Transverse colon (tissue), 4 donors: Measurements from ENCODE around the gene MARCHF3. TPM values are rescaled to one million over a fixed set of nuclear protein-coding genes. Genes with fewer than 3 reads are reported as not detected.
A peak's percentile ranks its signal among the peaks of the same experiment; 100 is the strongest.

Source experiments
- DNase-seq: peaks from one replicate; pipeline ENCODE4 v3.0.0-alpha.2; 2019
- H3K27ac ChIP-seq, 4 donors: fragments of 200-600 bp; sonication (generic); 2 replicates each; pipeline ENCODE4 v1.5.1; 2016 to 2018; ENCODE audit warnings: inconsistent platforms in 4 of 4
- H3K27me3 ChIP-seq: fragments of 200-600 bp; sonication (generic); 2 replicates; pipeline ENCODE4 v1.5.1; 2017; ENCODE audit warnings: inconsistent platforms
- H3K36me3 ChIP-seq, 4 donors: fragments of 200-600 bp; sonication (generic); 2 replicates each; pipeline ENCODE4 v1.5.1; 2017 to 2019; ENCODE audit warnings: inconsistent platforms in 4 of 4
- H3K4me1 ChIP-seq, 4 donors: fragments of 200-600 bp; sonication (generic); 2 replicates each; pipeline ENCODE4 v1.5.1; 2017 to 2020; ENCODE audit warnings: inconsistent platforms in 4 of 4
- H3K4me3 ChIP-seq, 4 donors: fragments of 200-600 bp; sonication (generic); 1 replicate in 1 of 4; 2 replicates in 3 of 4; pipeline versions ENCODE4 v1.5.1 to v1.6.1; 2017 to 2019; ENCODE audit warnings: inconsistent platforms in 4 of 4
- H3K9me3 ChIP-seq, 2 donors: fragments of 200-600 bp; sonication (generic); 2 replicates each; pipeline ENCODE4 v1.5.1; 2017 to 2019; ENCODE audit warnings: inconsistent platforms in 2 of 2
- EP300 ChIP-seq: sonication (generic); formaldehyde crosslinking; IDR thresholded peaks from one replicate; pipeline ENCODE4 v1.6.1; 2017; ENCODE audit warnings: antibody characterized with exemption, low read depth
- POLR2A ChIP-seq: fragments of 450-650 bp; IDR thresholded peaks from one replicate; pipeline ENCODE4 v1.6.1; 2016; ENCODE audit warnings: antibody characterized with exemption, mild to moderate bottlenecking, moderate library complexity
- POLR2AphosphoS5 ChIP-seq, 3 donors: sonication (generic); formaldehyde crosslinking; IDR thresholded peaks; one replicate each; pipeline ENCODE4 v1.6.1; 2016; ENCODE audit warnings: antibody characterized with exemption in 3 of 3
- WGBS, 2 donors: methylation state at CpG; one replicate each; pipeline ENCODE4 v1.1.5; 2018; ENCODE audit warnings: low coverage in 1 of 2; 5-methylcytosine and 5-hydroxymethylcytosine counted together
- in situ Hi-C, 4 donors: fragments of 200-750 bp; cut with MboI; loops; one replicate each; pipeline versions ENCODE4 v1.15.0 to v1.15.1; 2017; ENCODE audit warnings: low sequenced_read_pairs in 3 of 4, low pct_ligation_motif_present in 1 of 4, low pct_unique_long_range_greater_than_20kb in 1 of 4
- intact Hi-C: fragments of 100-400 bp; cut with DNase I; formaldehyde crosslinking; loops from one replicate; pipeline ENCODE4 v1.15.1; 2023; ENCODE audit warnings: low total_unique reads
- total RNA-seq, 4 donors: library from RNA; depleted of rRNA; stranded (reverse); fragments of >200 nt; gene quantifications; one replicate each; pipeline ENCODE4 v1.1.0, GENCODE V29; 2016
- TF ChIP-seq, protein P1 (sequence below), 5 experiments: fragments of 200-600 bp in 3 of 5; fragments of 450-650 bp in 2 of 5; sonication (generic) in 3 of 5; IDR thresholded peaks; 1 replicate in 2 of 5; 2 replicates in 3 of 5; pipeline ENCODE4 v1.5.1; 2016 to 2017; ENCODE audit warnings: antibody characterized with exemption in 5 of 5, inconsistent platforms in 3 of 5, mild to moderate bottlenecking in 2 of 5, moderate library complexity in 1 of 5

Gene MARCHF3
- total RNA-seq, 4 donors from 2014 or later = 20.3 to 29.6 (median 23.0) TPM

DNA sequence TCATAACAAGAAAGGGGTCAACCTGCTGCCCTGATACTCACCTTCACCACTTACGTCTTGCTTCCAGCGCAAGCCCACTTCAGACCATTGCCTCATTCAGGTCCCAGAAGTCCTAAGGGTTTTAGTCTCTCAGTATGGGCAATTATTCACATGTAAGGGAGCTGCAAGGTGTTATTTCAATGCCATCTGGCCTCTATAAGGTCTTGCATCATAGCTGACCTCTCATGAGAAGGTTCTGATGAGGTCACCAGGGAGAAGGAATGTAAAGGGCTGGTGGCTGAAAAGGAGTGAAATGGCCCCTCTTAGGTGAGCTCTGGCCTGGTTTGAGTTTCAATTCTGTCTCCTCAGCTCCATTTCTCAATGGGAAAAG, 1.5 kb upstream of the MARCHF3 start:
- DNase-seq = no peak
- Histone ChIP-seq H3K27me3 (no peaks in the 10 kb centered on the region), H3K4me3 (no peak overlapping the region), H3K27ac (no peak overlapping the region), H3K9me3 (no peaks in the 10 kb centered on the region), H3K4me1 (peaks cover 0 to 29% (median 8%) of the 10 kb centered on the region in 4 donors), H3K36me3 (no peaks in the 10 kb centered on the region)
- WGBS, 2 donors = 92 to 100% methylated on average over 2 of the region's 2 CpGs
- TF ChIP-seq, protein P1, sequence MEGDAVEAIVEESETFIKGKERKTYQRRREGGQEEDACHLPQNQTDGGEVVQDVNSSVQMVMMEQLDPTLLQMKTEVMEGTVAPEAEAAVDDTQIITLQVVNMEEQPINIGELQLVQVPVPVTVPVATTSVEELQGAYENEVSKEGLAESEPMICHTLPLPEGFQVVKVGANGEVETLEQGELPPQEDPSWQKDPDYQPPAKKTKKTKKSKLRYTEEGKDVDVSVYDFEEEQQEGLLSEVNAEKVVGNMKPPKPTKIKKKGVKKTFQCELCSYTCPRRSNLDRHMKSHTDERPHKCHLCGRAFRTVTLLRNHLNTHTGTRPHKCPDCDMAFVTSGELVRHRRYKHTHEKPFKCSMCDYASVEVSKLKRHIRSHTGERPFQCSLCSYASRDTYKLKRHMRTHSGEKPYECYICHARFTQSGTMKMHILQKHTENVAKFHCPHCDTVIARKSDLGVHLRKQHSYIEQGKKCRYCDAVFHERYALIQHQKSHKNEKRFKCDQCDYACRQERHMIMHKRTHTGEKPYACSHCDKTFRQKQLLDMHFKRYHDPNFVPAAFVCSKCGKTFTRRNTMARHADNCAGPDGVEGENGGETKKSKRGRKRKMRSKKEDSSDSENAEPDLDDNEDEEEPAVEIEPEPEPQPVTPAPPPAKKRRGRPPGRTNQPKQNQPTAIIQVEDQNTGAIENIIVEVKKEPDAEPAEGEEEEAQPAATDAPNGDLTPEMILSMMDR (IDR thresholded peaks at IDR 0.05) = no peak
- TF ChIP-seq POLR2AphosphoS5 (IDR thresholded peaks at IDR 0.05) (no peak), EP300 (no peak), POLR2A (no peak)
- in situ Hi-C loops = loop anchor here in 1 of 4 donors (25.0 kb wide), 1 partner anchor 170 kb away; no protein-coding TSS in a partner anchor
- intact Hi-C loops = no loop called here

DNA sequence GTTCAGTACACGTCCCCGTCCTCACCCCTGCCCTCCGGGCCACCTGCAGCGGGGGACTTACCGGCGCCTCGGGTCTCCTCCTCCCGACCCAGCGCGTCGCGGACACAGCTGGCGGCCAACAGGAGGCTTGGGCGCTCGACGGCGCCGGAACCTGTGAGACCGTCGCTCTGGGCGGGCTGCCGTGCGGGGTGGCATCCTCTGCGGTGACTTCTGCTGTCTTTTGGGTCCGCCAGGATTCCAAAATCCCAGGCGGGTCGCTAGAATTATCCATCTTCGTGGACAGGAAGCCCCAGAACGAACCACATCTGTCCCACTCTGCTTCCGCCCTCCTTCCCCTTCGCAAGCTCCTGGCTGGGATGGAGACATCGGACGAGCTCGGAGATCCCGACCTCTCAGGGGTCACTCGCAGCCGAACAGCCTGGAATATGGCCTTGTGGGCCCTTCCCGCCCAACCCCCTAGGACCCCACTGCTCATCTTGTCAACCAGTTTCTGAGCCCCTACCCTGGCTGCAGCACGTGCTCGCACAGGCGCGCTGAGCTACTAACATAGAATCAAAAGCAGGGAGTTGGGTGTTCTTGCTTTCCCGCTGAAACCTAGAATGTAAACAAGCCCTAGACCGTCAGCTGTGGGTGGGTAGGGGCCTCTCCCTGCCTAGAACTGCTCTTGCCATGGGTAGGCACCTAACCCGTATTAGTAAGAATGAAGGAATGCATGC, 947 bp upstream of the MARCHF3 start:
- in situ Hi-C loops = loop anchor here in 1 of 4 donors (25.0 kb wide), 1 partner anchor 169 kb away; no protein-coding TSS in a partner anchor
- intact Hi-C loops = no loop called here
- no peak for TF ChIP-seq POLR2A
- TF ChIP-seq, protein P1 (IDR thresholded peaks at IDR 0.05) = no peak
- TF ChIP-seq POLR2AphosphoS5 (IDR thresholded peaks at IDR 0.05) = no peak
- TF ChIP-seq EP300 = no peak
- peak overlapping the region; percentile 54 to 74 (median 62) for H3K4me3 ChIP-seq
- WGBS, 2 donors = 44% methylated on average over 26 of the region's 45 CpGs; no CpG with 5 or more reads in 1 of the 2 donors
- H3K4me1 ChIP-seq = peaks cover 0 to 30% (median 8%) of the 10 kb centered on the region in 4 donors
- H3K9me3 ChIP-seq = no peaks in the 10 kb centered on the region
- no peak for DNase-seq
- H3K36me3 ChIP-seq = no peaks in the 10 kb centered on the region
- H3K27me3 ChIP-seq = no peaks in the 10 kb centered on the region
- peak overlapping the region; percentile 88 to 95 (median 91) for H3K27ac ChIP-seq

DNA sequence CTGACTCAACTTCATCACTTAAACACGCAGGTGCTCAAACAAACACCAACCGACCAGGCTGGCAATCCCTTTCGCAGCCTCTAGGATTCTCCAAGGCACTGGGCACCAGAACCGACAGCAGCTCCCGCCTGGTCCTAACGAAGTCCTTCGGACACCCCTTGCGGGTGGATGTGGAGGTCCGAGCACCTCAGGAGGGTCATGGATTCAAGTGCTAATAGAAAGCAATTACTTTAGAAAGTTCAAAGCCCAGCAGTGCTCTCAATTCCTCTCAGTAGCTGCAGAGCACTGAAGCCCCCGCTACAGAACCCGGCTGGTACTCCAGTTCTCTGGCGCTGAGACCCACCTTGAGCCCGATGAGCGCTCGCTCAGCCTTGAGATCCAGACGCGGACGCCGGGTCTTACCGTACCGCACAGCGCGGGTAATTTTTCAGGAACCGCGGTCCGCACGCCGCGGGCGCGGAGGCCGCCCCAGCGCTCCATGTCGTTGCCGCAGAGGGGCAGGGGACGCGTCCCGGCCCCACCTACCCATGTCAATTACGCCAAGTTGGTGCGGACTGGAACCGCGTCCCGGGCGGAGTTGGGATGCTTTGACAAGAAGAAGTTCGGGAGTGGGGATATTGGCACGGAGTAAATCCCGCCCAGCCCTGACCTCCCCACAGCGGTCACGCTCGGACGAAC, 638 bp downstream of the MARCHF3 start:
- no peaks in the 10 kb centered on the region for H3K36me3 ChIP-seq
- H3K27ac ChIP-seq = peak overlapping the region; percentile 88 to 95 (median 91)
- WGBS, 2 donors = 1% methylated on average over 51 of the region's 51 CpGs; no CpG with 5 or more reads in 1 of the 2 donors
- no peaks in the 10 kb centered on the region for H3K9me3 ChIP-seq
- TF ChIP-seq, protein P1 (IDR thresholded peaks at IDR 0.05) = peak; percentile 46 to 73 (median 53)
- TF ChIP-seq POLR2AphosphoS5 (IDR thresholded peaks at IDR 0.05) = peak in 2 of 3 donors; percentile 25 to 46
- no peak for TF ChIP-seq POLR2A
- TF ChIP-seq EP300 = no peak
- intact Hi-C loops = loop anchor here (10.0 kb wide), 1 partner anchor 175 kb away; no protein-coding TSS in a partner anchor
- peak overlapping the region; percentile 58 to 74 (median 64) for H3K4me3 ChIP-seq
- peak; percentile 79 for DNase-seq
- H3K27me3 ChIP-seq = no peaks in the 10 kb centered on the region
- in situ Hi-C loops = loop anchor here in 1 of 4 donors (25.0 kb wide), 1 partner anchor 167 kb away; no protein-coding TSS in a partner anchor
- H3K4me1 ChIP-seq = peaks cover 0 to 40% (median 8%) of the 10 kb centered on the region in 4 donors
